ENCODE data around the gene PEPD. TPM values are rescaled to one million over a fixed set of nuclear protein-coding genes. Genes with fewer than 3 reads are reported as not detected.

Gene PEPD
- total RNA-seq, 1 experiment from 2014 or later = 40.5 TPM

DNA sequence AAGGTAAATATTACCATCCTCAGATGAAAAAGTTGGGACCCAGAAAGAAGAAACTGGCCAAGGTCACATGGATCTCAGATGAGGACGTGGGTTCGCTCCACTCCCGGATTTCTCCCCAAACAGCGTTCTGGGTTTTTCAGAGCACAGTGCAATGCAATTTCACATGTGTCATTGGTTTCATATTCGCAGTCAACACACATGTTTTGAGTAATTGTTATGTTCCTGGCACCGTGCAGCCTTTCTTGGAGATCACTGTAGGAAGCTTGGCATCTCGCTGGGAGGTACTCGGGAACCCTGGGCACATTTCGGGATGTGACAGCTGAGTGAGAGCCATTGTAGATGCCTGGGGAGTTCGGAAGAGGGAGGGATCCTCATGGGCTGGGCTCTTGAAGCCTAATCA, 174.3 kb downstream of the PEPD start:
- Histone ChIP-seq H3K9me2 (ENCODE audit: insufficient read depth) (no peaks in the 10 kb centered on the region), H3K4me2 (ENCODE audit: low read length) (no peak overlapping the region), H3K79me2 (ENCODE audit: insufficient read depth, low read length) (no peaks in the 10 kb centered on the region), H3K4me1 (ENCODE audit: control insufficient read depth in 1 of 2, insufficient read depth in 2 of 2, low read length in 2 of 2) (no peaks in the 10 kb centered on the region; a peak in 1 of 4 replicates), H2AFZ (ENCODE audit: low read depth, low read length, poor library complexity, severe bottlenecking) (no peak overlapping the region), H4K20me1 (ENCODE audit: insufficient read depth) (no peaks in the 10 kb centered on the region), H3K9ac (ENCODE audit: low read length) (no peak overlapping the region), H3K36me3 (ENCODE audit: control insufficient read depth in 1 of 2, insufficient read depth in 2 of 2, low read length in 2 of 2) (no peaks in the 10 kb centered on the region), H3K27me3 (ENCODE audit: insufficient read depth, low read length) (peaks cover 16% of the 10 kb centered on the region; the same call in 1 of the 2 replicates), H3K27ac (ENCODE audit: low read depth, low read length) (no peak overlapping the region), H3K4me3 (replicated peaks in 1 of 2; ENCODE audit: low read depth in 1 of 2, low read length in 2 of 2) (no peak overlapping the region), H3K9me3 (ENCODE audit: control insufficient read depth in 1 of 2, insufficient read depth in 1 of 2, low read depth in 1 of 2, low read length in 2 of 2) (no peaks in the 10 kb centered on the region)
- ChIA-PET POLR2A (no interaction called here), CTCF (no interaction called here), RAD21 (ENCODE audit: low non-redundant PET in 1 of 2, low total read pairs in 2 of 2, uncharacterized antibody in 2 of 2, unreplicated experiment in 2 of 2) (no interaction called here)
- ATAC-seq (no peak), DNase-seq (ENCODE audit: low read depth, low spot score) (no peak)
- no TSS peak for BruUV-seq (replicated peaks)
- intact Hi-C loops (cut with micrococcal nuclease) = no loop called here
- TF ChIP-seq SP1 (IDR thresholded peaks at IDR 0.05; ENCODE audit: low read depth) (no peak), ELF1 (IDR thresholded peaks at IDR 0.05; ENCODE audit: borderline replicate concordance, low read depth) (no peak), SRF (IDR thresholded peaks at IDR 0.05; ENCODE audit: low read depth) (no peak)

DNA sequence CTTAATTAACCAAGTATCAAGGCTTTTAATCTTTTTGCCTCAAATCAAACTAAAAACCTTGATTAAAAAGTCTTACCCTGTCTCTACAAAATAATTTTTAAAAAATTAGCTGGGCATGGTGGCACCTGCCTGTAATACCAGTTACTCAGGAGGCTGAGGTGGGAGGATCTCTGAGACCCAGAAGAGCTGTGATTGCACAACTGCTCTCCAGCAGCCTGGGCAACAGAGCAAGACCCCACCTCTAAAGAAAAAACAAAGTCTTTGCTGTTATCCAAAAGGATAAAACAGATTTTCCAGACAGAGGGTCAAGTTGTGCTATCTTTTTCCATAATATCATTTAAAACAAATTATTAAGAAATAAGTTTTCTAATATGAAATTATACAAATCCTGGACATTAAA, 174.9 kb downstream of the PEPD start:
- Histone ChIP-seq H3K4me1 (ENCODE audit: control insufficient read depth in 1 of 2, insufficient read depth in 2 of 2, low read length in 2 of 2) (no peaks in the 10 kb centered on the region; a peak in 1 of 4 replicates), H3K9me2 (ENCODE audit: insufficient read depth) (no peaks in the 10 kb centered on the region), H3K27ac (ENCODE audit: low read depth, low read length) (no peak overlapping the region), H3K36me3 (ENCODE audit: control insufficient read depth in 1 of 2, insufficient read depth in 2 of 2, low read length in 2 of 2) (no peaks in the 10 kb centered on the region), H3K4me2 (ENCODE audit: low read length) (no peak overlapping the region), H3K9me3 (ENCODE audit: control insufficient read depth in 1 of 2, insufficient read depth in 1 of 2, low read depth in 1 of 2, low read length in 2 of 2) (no peaks in the 10 kb centered on the region), H3K9ac (ENCODE audit: low read length) (no peak overlapping the region), H4K20me1 (ENCODE audit: insufficient read depth) (no peaks in the 10 kb centered on the region), H3K79me2 (ENCODE audit: insufficient read depth, low read length) (no peaks in the 10 kb centered on the region), H3K4me3 (replicated peaks in 1 of 2; ENCODE audit: low read depth in 1 of 2, low read length in 2 of 2) (no peak overlapping the region), H2AFZ (ENCODE audit: low read depth, low read length, poor library complexity, severe bottlenecking) (no peak overlapping the region), H3K27me3 (ENCODE audit: insufficient read depth, low read length) (peaks cover 16% of the 10 kb centered on the region; the same call in 1 of the 2 replicates)
- intact Hi-C loops (cut with micrococcal nuclease) = no loop called here
- RAD21 ChIA-PET (ENCODE audit: low non-redundant PET in 1 of 2, low total read pairs in 2 of 2, uncharacterized antibody in 2 of 2, unreplicated experiment in 2 of 2) = no interaction called here
- CTCF ChIA-PET = no interaction called here
- BruUV-seq (replicated peaks) = no TSS peak
- no peak for TF ChIP-seq CTCF (IDR thresholded peaks at IDR 0.05 in 2 of 3, conservative IDR thresholded peaks at IDR 0.05 in 1 of 3; ENCODE audit: borderline replicate concordance in 1 of 3, insufficient read depth in 1 of 3, low read depth in 2 of 3, low read length in 2 of 3)
- no peak for TF ChIP-seq ZNF274 (IDR thresholded peaks at IDR 0.05; ENCODE audit: low read depth, low read length)
- no peak for TF ChIP-seq CEBPB (IDR thresholded peaks at IDR 0.05; ENCODE audit: low read depth)
- TF ChIP-seq POLR2AphosphoS5 (IDR thresholded peaks at IDR 0.05; ENCODE audit: low read depth, low read length) = no peak
- TF ChIP-seq EGR1 (IDR thresholded peaks at IDR 0.05; ENCODE audit: low read depth) = no peak
- no peak for TF ChIP-seq YY1 (IDR thresholded peaks at IDR 0.05; ENCODE audit: extremely low read depth, insufficient replicate concordance, low read depth, low read length)
- no peak for TF ChIP-seq SIN3A (IDR thresholded peaks at IDR 0.05; ENCODE audit: low read depth)
- no peak for TF ChIP-seq CBX3 (IDR thresholded peaks at IDR 0.05; ENCODE audit: low read depth)
- TF ChIP-seq, protein P1, sequence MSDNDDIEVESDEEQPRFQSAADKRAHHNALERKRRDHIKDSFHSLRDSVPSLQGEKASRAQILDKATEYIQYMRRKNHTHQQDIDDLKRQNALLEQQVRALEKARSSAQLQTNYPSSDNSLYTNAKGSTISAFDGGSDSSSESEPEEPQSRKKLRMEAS (IDR thresholded peaks at IDR 0.05) = no peak
- POLR2A ChIA-PET = interaction anchor here (0.7 kb wide), 1 partner anchor 44 kb away, joined by 3 read pairs; no protein-coding TSS in a partner anchor
- ATAC-seq (no peak), DNase-seq (ENCODE audit: low read depth, low spot score) (no peak)

Data from HCT116 (cell line).